H1 (cell line): ENCODE results near the gene VPS50. TPM values are rescaled to one million over a fixed set of nuclear protein-coding genes. Genes with fewer than 3 reads are reported as not detected.

Source experiments
- CTCF ChIA-PET: fragments of 300-600 bp; sonication (Branson Sonifier 250); formaldehyde crosslinking; loops from one replicate; lab custom pipeline; 2021; ENCODE audit not compliant: partially characterized antibody; lab: Charles Lee
- POLR2A ChIA-PET: fragments of 300-600 bp; sonication (Branson Sonifier 250); formaldehyde crosslinking; loops from one replicate; lab custom pipeline; 2021; ENCODE audit warnings: inconsistent platforms; ENCODE audit not compliant: partially characterized antibody; lab: Charles Lee
- DNase-seq, 2 experiments: peaks; one replicate each; pipeline versions ENCODE4 v3.0.0 to v3.0.0-alpha.2; 2010 to 2022; ENCODE audit warnings: low spot score in 2 of 2, low read depth in 1 of 2, mixed read lengths in 1 of 2
- FAIRE-seq: peaks from 2 replicates; lab custom pipeline; 2011; peaks lifted over from hg19 to GRCh38; lab: Jason Lieb, UNC
- H2AFZ ChIP-seq: 2 replicates; pipeline ENCODE4 v1.8.1; 2012; ENCODE audit warnings: low read length, inconsistent platforms
- H2AK5ac ChIP-seq: 2 replicates; pipeline ENCODE4 v1.6.1; 2013; ENCODE audit warnings: low read depth, low read length
- H2BK120ac ChIP-seq: replicated peaks from 2 replicates; pipeline ENCODE3; 2013; ENCODE audit warnings: low read depth, low read length, inconsistent platforms
- H2BK12ac ChIP-seq: 2 replicates; pipeline ENCODE4 v1.6.1; 2013; ENCODE audit warnings: low read depth, low read length
- H2BK15ac ChIP-seq: 2 replicates; pipeline ENCODE4 v1.6.1; 2013; ENCODE audit warnings: low read length
- H2BK20ac ChIP-seq: 2 replicates; pipeline ENCODE4 v1.6.1; 2013; ENCODE audit warnings: low read length
- H2BK5ac ChIP-seq: 2 replicates; pipeline ENCODE4 v1.6.1; 2013; ENCODE audit warnings: low read depth, low read length
- H3K14ac ChIP-seq: 2 replicates; pipeline ENCODE4 v1.6.1; 2013; ENCODE audit warnings: inconsistent platforms; ENCODE audit not compliant: insufficient read length
- H3K18ac ChIP-seq: 2 replicates; pipeline ENCODE4 v1.6.1; 2013; ENCODE audit warnings: low read length; ENCODE audit errors: extremely low read depth
- H3K23ac ChIP-seq: 2 replicates; pipeline ENCODE4 v1.6.1; 2013; ENCODE audit warnings: inconsistent platforms; ENCODE audit not compliant: insufficient read length
- H3K23me2 ChIP-seq: 2 replicates; pipeline ENCODE4 v1.6.1; 2013; ENCODE audit warnings: low read depth, low read length
- H3K27ac ChIP-seq: 2 replicates; pipeline ENCODE4 v1.6.1; 2011; ENCODE audit warnings: low read depth, low read length, inconsistent platforms
- H3K27me3 ChIP-seq, 4 experiments: replicated peaks in 1 of 4; 1 replicate in 1 of 4; 2 replicates in 3 of 4; pipeline versions ENCODE4 v1.6.1 to v1.8.1; 2011 to 2013; ENCODE audit warnings: low read length in 3 of 4, mild to moderate bottlenecking in 3 of 4, inconsistent platforms in 2 of 4, mixed read lengths in 2 of 4, moderate library complexity in 1 of 4; ENCODE audit not compliant: control insufficient read depth in 3 of 4, insufficient read depth in 3 of 4; ENCODE audit errors: extremely low read depth in 1 of 4
- H3K36me3 ChIP-seq, 4 experiments: 2 replicates each; pipeline versions ENCODE4 v1.6.1 to v1.8.1; 2011 to 2013; ENCODE audit warnings: mild to moderate bottlenecking in 4 of 4, low read length in 3 of 4, moderate library complexity in 2 of 4, control low read depth in 1 of 4, inconsistent platforms in 1 of 4; ENCODE audit not compliant: insufficient read depth in 4 of 4, control insufficient read depth in 2 of 4
- H3K4ac ChIP-seq: replicated peaks from 2 replicates; pipeline ENCODE3; 2013; ENCODE audit warnings: low read length, low read depth, mixed read lengths, inconsistent platforms; ENCODE audit not compliant: insufficient read length
- H3K4me1 ChIP-seq, 4 experiments: replicated peaks in 1 of 4; 1 replicate in 1 of 4; 2 replicates in 3 of 4; pipeline versions ENCODE4 v1.6.1 to v1.8.1; 2011 to 2013; ENCODE audit warnings: low read length in 3 of 4, inconsistent platforms in 2 of 4, mixed read lengths in 1 of 4; ENCODE audit not compliant: insufficient read depth in 4 of 4, control insufficient read depth in 3 of 4
- H3K4me2 ChIP-seq, 2 experiments: 2 replicates each; pipeline versions ENCODE4 v1.6.1 to v1.8.1; 2011 to 2013; ENCODE audit warnings: low read depth in 2 of 2, low read length in 2 of 2, control low read depth in 1 of 2, inconsistent platforms in 1 of 2, mild to moderate bottlenecking in 1 of 2; ENCODE audit not compliant: insufficient read depth in 1 of 2
- H3K4me3 ChIP-seq, 4 experiments: fragments of 200-600, 300-600 bp in 1 of 4; sonication (generic), shearing (Covaris generic), sonication (Bioruptor Twin) in 1 of 4; 2 replicates each; pipeline versions ENCODE4 v1.5.1 to v1.8.1; 2011 to 2016; ENCODE audit warnings: low read length in 4 of 4, low read depth in 3 of 4, control low read depth in 2 of 4, inconsistent platforms in 2 of 4, mild to moderate bottlenecking in 2 of 4, mixed read lengths in 1 of 4, moderate library complexity in 1 of 4; ENCODE audit not compliant: insufficient read depth in 2 of 4; ENCODE audit errors: extremely low read depth in 1 of 4
- H3K56ac ChIP-seq: replicated peaks from 2 replicates; pipeline ENCODE3; 2013; ENCODE audit warnings: low read depth, mild to moderate bottlenecking, mixed read lengths, low read length, inconsistent platforms; ENCODE audit not compliant: insufficient read length
- H3K79me1 ChIP-seq: 2 replicates; pipeline ENCODE4 v1.6.1; 2013; ENCODE audit warnings: low read depth, low read length, control low read depth
- H3K79me2 ChIP-seq, 2 experiments: 2 replicates each; pipeline versions ENCODE4 v1.6.1 to v1.8.1; 2012 to 2013; ENCODE audit warnings: low read length in 2 of 2, mild to moderate bottlenecking in 2 of 2, inconsistent platforms in 1 of 2; ENCODE audit not compliant: insufficient read depth in 2 of 2, control insufficient read depth in 1 of 2
- H3K9ac ChIP-seq, 4 experiments: replicated peaks in 1 of 4; 1 replicate in 1 of 4; 2 replicates in 3 of 4; pipeline versions ENCODE4 v1.6.1 to v1.8.1; 2011 to 2013; ENCODE audit warnings: low read depth in 3 of 4, low read length in 3 of 4, control low read depth in 2 of 4, mild to moderate bottlenecking in 2 of 4, moderate library complexity in 2 of 4, inconsistent platforms in 1 of 4; ENCODE audit errors: extremely low read depth in 1 of 4
- H3K9me3 ChIP-seq, 2 experiments: 2 replicates each; pipeline versions ENCODE4 v1.6.1 to v1.8.1; 2012 to 2013; ENCODE audit warnings: mild to moderate bottlenecking in 2 of 2, moderate library complexity in 2 of 2, control low read depth in 1 of 2, inconsistent platforms in 1 of 2, low read depth in 1 of 2, low read length in 1 of 2, mixed read lengths in 1 of 2; ENCODE audit not compliant: insufficient read depth in 2 of 2
- H4K20me1 ChIP-seq, 2 experiments: replicated peaks in 1 of 2; 2 replicates each; pipeline versions ENCODE3 to v1.8.1; 2011 to 2013; ENCODE audit warnings: inconsistent platforms in 2 of 2, low read length in 2 of 2, mild to moderate bottlenecking in 1 of 2; ENCODE audit not compliant: insufficient read depth in 2 of 2, control insufficient read depth in 1 of 2
- H4K5ac ChIP-seq: 2 replicates; pipeline ENCODE4 v1.6.1; 2013; ENCODE audit warnings: low read length, low read depth, mixed read lengths, inconsistent platforms; ENCODE audit not compliant: insufficient read length
- H4K8ac ChIP-seq: 2 replicates; pipeline ENCODE4 v1.8.0; 2013; ENCODE audit warnings: mild to moderate bottlenecking, moderate library complexity, low read length, inconsistent platforms; ENCODE audit not compliant: insufficient read depth; ENCODE audit errors: extremely low read depth
- H4K91ac ChIP-seq: replicated peaks from 2 replicates; pipeline ENCODE3; 2013; ENCODE audit warnings: low read length, mixed read lengths, inconsistent platforms; ENCODE audit not compliant: insufficient read length
- CTCF ChIP-seq, 3 experiments: IDR thresholded peaks; 1 replicate in 2 of 3; 2 replicates in 1 of 3; pipeline versions ENCODE4 v1.5.1 to v1.6.1; 2011; ENCODE audit warnings: low read length in 3 of 3, mild to moderate bottlenecking in 3 of 3, inconsistent platforms in 2 of 3, low read depth in 1 of 3, moderate library complexity in 1 of 3; ENCODE audit not compliant: insufficient read depth in 1 of 3; ENCODE audit errors: control extremely low read depth in 1 of 3
- POLR2AphosphoS5 ChIP-seq: IDR thresholded peaks from 2 replicates; pipeline ENCODE4 v1.6.1; 2011; ENCODE audit warnings: low read depth, low read length
- RAD21 ChIP-seq, 2 experiments: IDR thresholded peaks in 1 of 2; conservative IDR thresholded peaks in 1 of 2; 2 replicates each; pipeline ENCODE4 v1.6.1; 2011; ENCODE audit warnings: low read depth in 2 of 2, low read length in 2 of 2, improper control_type of control experiment in 1 of 2, inconsistent platforms in 1 of 2, mild to moderate bottlenecking in 1 of 2, moderate library complexity in 1 of 2
- WGBS, 2 experiments: shearing (Covaris generic) in 1 of 2; methylation state at CpG; one replicate each; pipeline versions ENCODE4 v1.1.6 to v1.1.7; 2013 to 2015; ENCODE audit warnings: low lambda C conversion rate in 2 of 2, mixed read lengths in 2 of 2, inconsistent platforms in 1 of 2, low coverage in 1 of 2, missing lambda C conversion rate in 1 of 2; ENCODE audit not compliant: insufficient replicate concordance in 2 of 2, insufficient coverage in 1 of 2, insufficient read length in 1 of 2; ENCODE audit errors: extremely low coverage in 1 of 2, missing lambda C conversion rate in 1 of 2; 5-methylcytosine and 5-hydroxymethylcytosine counted together
- polyA plus RNA-seq, 7 experiments: library from polyadenylated mRNA; depleted of rRNA in 3 of 7; stranded (reverse) in 5 of 7; unstranded in 2 of 7; fragments of >200 nt in 5 of 7; fragments of 200-250 nt in 2 of 7; gene quantifications; 1 replicate in 5 of 7; 2 replicates in 1 of 7; 4 replicates in 1 of 7; pipeline versions ENCODE4 v1.2.1 to v1.2.3, GENCODE V29; 2011 to 2013; ENCODE audit warnings: missing spikeins in 2 of 7, mixed read lengths in 2 of 7
- total RNA-seq: library from RNA; stranded (reverse); fragmentation: NEBNext Ultra II Directional; extraction: Animal tissue kit (Norgen Biotek cat#: 25700); gene quantifications from 2 replicates; pipeline ENCODE4 v1.2.1, GENCODE V29; 2021

VPS50 gene
- total and polyA plus RNA-seq, 2 of the 8 experiments (the other 6 are each of a cell fraction or from before 2014, with no cell fraction given): 3.7 to 9.3 TPM

GRCh38 chr7:93407239-93407638, 175.1 kb downstream of the VPS50 start:
- H3K18ac ChIP-seq: no peak overlapping the region
- no peak overlapping the region for H3K4ac ChIP-seq
- WGBS, 2 experiments: 93% methylated on average over 5 of the region's 5 CpGs; no CpG with 5 or more reads in 1 of the 2 experiments
- H3K36me3 ChIP-seq: no peaks in the 10 kb centered on the region
- H4K20me1 ChIP-seq: no peaks in the 10 kb centered on the region
- H3K9me3 ChIP-seq: peaks cover 3 to 6% of the 10 kb centered on the region in 2 experiments; a peak in 1 of 4 replicates
- no peak overlapping the region for H4K5ac ChIP-seq
- H3K4me3 ChIP-seq: no peak overlapping the region
- no peak for TF ChIP-seq POLR2AphosphoS5
- peak; percentile 44 to 60 for TF ChIP-seq RAD21 (IDR thresholded peaks at IDR 0.05 in 1 of 2, conservative IDR thresholded peaks at IDR 0.05 in 1 of 2; ENCODE audit: low read depth in 2 of 2, low read length in 2 of 2)
- TF ChIP-seq CTCF (IDR thresholded peaks at IDR 0.05; ENCODE audit: control extremely low read depth in 1 of 3, insufficient read depth in 1 of 3, low read depth in 1 of 3, low read length in 3 of 3): peak in 1 of 3 experiments; percentile 15; a peak in 1 of 4 replicates
- H2BK12ac ChIP-seq: no peak overlapping the region
- no peak overlapping the region for H3K9ac ChIP-seq
- no peak overlapping the region for H3K23ac ChIP-seq
- no peaks in the 10 kb centered on the region for H3K79me1 ChIP-seq
- H4K8ac ChIP-seq: no peak overlapping the region
- H2BK120ac ChIP-seq: no peak overlapping the region
- FAIRE-seq (no peak), DNase-seq (no peak)
- no peak overlapping the region for H2BK20ac ChIP-seq
- no peak overlapping the region for H3K14ac ChIP-seq
- no peak overlapping the region for H3K27ac ChIP-seq
- H4K91ac ChIP-seq: peak overlapping the region; percentile 52
- peak overlapping the region; percentile 87 for H2AFZ ChIP-seq
- 0 out of 2 replicates have a peak overlapping the region, but pooled peaks have one; percentile 61 for H2BK15ac ChIP-seq
- H3K79me2 ChIP-seq: no peaks in the 10 kb centered on the region
- H3K4me1 ChIP-seq: no peaks in the 10 kb centered on the region
- peak overlapping the region; percentile 19; the same call in 1 of the 2 replicates for H2BK5ac ChIP-seq
- H3K4me2 ChIP-seq: no peak overlapping the region
- H3K23me2 ChIP-seq: no peaks in the 10 kb centered on the region
- no peaks in the 10 kb centered on the region; a peak in 1 of 7 replicates for H3K27me3 ChIP-seq
- ChIA-PET CTCF (interaction anchor here (0.7 to 2.2 kb wide), 6 partner anchors 24 to 215 kb away, joined by 3 to 7 read pairs (median 3); no protein-coding TSS in a partner anchor), POLR2A (no interaction called here)
- no peak overlapping the region for H2AK5ac ChIP-seq
- no peak overlapping the region for H3K56ac ChIP-seq
